ENCODE results near the gene SIAH3.

GRCh38 chr13:45881353-45881752 is 29.8 kb upstream of the SIAH3 start:
- no peak for TF ChIP-seq ARNTL (CRISPR knock-in tag; IDR thresholded peaks at IDR 0.05; ENCODE audit: borderline replicate concordance, low read depth)
- TF ChIP-seq GLIS3 (CRISPR knock-in tag; IDR thresholded peaks at IDR 0.05) = no peak
- TF ChIP-seq ZC3H10 (CRISPR knock-in tag; IDR thresholded peaks at IDR 0.05) = no peak
- no peak for TF ChIP-seq BACH2 (CRISPR knock-in tag; IDR thresholded peaks at IDR 0.05; ENCODE audit: borderline replicate concordance)
- no peak for TF ChIP-seq ZFP30 (CRISPR knock-in tag; IDR thresholded peaks at IDR 0.05)
